Measurements from ENCODE around the gene PPT1. TPM values are rescaled to one million over a fixed set of nuclear protein-coding genes. Genes with fewer than 3 reads are reported as not detected.

The PPT1 gene
- total and polyA plus RNA-seq, 2 of the 13 experiments (the other 11 are each of a cell fraction or from before 2014, with no cell fraction given): 129 TPM

GRCh38 chr1:40040511-40041465 is 56.3 kb downstream of the PPT1 start, which contains the start of gene CAP1 (continued):
- TF ChIP-seq ZFP91 (CRISPR knock-in tag; IDR thresholded peaks at IDR 0.05; ENCODE audit: borderline replicate concordance): peak; percentile 27; the same call in 1 of the 2 replicates
- peak; percentile 61; the same call in 1 of the 2 replicates for TF ChIP-seq ZNF350 (CRISPR knock-in tag; IDR thresholded peaks at IDR 0.05; ENCODE audit: borderline replicate concordance, low read depth)
- no peak for TF ChIP-seq ZNF598 (CRISPR knock-in tag; IDR thresholded peaks at IDR 0.05; ENCODE audit: borderline replicate concordance)
- no peak for TF ChIP-seq ZNF30 (CRISPR knock-in tag; IDR thresholded peaks at IDR 0.05)
- no peak for TF ChIP-seq AHDC1 (CRISPR knock-in tag; IDR thresholded peaks at IDR 0.05; ENCODE audit: borderline replicate concordance)
- TF ChIP-seq ZNF552 (CRISPR knock-in tag; IDR thresholded peaks at IDR 0.05; ENCODE audit: borderline replicate concordance): no peak
- no peak for TF ChIP-seq MED8 (CRISPR knock-in tag; IDR thresholded peaks at IDR 0.05; ENCODE audit: insufficient replicate concordance)
- peak; percentile 5; the same call in 1 of the 2 replicates for TF ChIP-seq ZNF451 (CRISPR knock-in tag; IDR thresholded peaks at IDR 0.05)
- no peak for TF ChIP-seq ZNF468 (CRISPR knock-in tag; IDR thresholded peaks at IDR 0.05)
- no peak for TF ChIP-seq ZSCAN12 (CRISPR knock-in tag; IDR thresholded peaks at IDR 0.05)
- no peak for TF ChIP-seq TP53 (CRISPR knock-in tag; conservative IDR thresholded peaks at IDR 0.05)
- no peak for TF ChIP-seq FOXM1 (CRISPR knock-in tag; IDR thresholded peaks at IDR 0.05)
- TF ChIP-seq DZIP1 (CRISPR knock-in tag; IDR thresholded peaks at IDR 0.05): no peak
- no peak for TF ChIP-seq ATF6 (CRISPR knock-in tag; conservative IDR thresholded peaks at IDR 0.05)
- no peak for TF ChIP-seq TMF1 (CRISPR knock-in tag; IDR thresholded peaks at IDR 0.05; ENCODE audit: low read depth)
- TF ChIP-seq ZNF510 (CRISPR knock-in tag; IDR thresholded peaks at IDR 0.05; ENCODE audit: low read depth): no peak
